ENCODE data around the gene SLC29A3.

The SLC29A3 gene

DNA sequence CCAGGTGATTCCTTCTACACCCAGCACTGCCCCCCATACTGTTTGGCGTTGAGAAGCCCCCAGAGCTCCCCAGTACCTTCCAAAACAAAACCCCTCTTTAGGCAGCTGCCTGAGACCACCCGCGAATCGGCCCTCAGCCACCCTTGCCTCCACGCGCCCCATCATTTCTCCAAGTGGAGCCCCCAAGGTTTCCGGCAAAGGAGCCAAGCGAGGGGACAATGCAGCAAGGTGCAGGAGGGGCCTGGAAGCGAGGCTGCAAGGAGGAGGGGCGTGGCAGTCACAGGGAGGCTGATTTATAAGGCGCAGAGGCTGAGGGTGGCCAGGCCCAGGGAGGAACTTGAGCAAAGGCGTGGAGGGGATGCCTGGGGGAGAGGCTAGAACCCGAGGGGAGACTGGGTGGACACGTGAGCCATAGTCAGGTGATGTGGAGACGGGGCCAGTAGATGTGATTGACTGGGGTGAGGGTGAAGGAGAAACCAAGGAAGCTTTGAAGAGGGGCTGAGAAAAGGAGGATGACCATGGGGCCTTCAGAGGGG is 16.2 kb downstream of the SLC29A3 start:
- DNase-seq (ENCODE audit: extremely low read depth, low read depth): no peak
- TF ChIP-seq, protein P1, sequence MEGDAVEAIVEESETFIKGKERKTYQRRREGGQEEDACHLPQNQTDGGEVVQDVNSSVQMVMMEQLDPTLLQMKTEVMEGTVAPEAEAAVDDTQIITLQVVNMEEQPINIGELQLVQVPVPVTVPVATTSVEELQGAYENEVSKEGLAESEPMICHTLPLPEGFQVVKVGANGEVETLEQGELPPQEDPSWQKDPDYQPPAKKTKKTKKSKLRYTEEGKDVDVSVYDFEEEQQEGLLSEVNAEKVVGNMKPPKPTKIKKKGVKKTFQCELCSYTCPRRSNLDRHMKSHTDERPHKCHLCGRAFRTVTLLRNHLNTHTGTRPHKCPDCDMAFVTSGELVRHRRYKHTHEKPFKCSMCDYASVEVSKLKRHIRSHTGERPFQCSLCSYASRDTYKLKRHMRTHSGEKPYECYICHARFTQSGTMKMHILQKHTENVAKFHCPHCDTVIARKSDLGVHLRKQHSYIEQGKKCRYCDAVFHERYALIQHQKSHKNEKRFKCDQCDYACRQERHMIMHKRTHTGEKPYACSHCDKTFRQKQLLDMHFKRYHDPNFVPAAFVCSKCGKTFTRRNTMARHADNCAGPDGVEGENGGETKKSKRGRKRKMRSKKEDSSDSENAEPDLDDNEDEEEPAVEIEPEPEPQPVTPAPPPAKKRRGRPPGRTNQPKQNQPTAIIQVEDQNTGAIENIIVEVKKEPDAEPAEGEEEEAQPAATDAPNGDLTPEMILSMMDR (IDR thresholded peaks at IDR 0.05; ENCODE audit: low read depth, low read length): no peak

GRCh38 chr10:71336632-71337031 is 17.6 kb downstream of the SLC29A3 start:
- TF ChIP-seq, protein P1 (IDR thresholded peaks at IDR 0.05; ENCODE audit: low read depth, low read length): no peak
- DNase-seq (ENCODE audit: extremely low read depth, low read depth): no peak

- TF ChIP-seq, protein P1 (IDR thresholded peaks at IDR 0.05; ENCODE audit: low read depth, low read length): no peak
- no peak for DNase-seq (ENCODE audit: extremely low read depth, low read depth)
Observed at GRCh38 chr10:71337219-71337701, 18.2 kb downstream of the SLC29A3 start.

GRCh38 chr10:71338728-71339495 is 19.9 kb downstream of the SLC29A3 start:
- DNase-seq (ENCODE audit: extremely low read depth, low read depth): no peak
- TF ChIP-seq, protein P1 (IDR thresholded peaks at IDR 0.05; ENCODE audit: low read depth, low read length): no peak

DNA sequence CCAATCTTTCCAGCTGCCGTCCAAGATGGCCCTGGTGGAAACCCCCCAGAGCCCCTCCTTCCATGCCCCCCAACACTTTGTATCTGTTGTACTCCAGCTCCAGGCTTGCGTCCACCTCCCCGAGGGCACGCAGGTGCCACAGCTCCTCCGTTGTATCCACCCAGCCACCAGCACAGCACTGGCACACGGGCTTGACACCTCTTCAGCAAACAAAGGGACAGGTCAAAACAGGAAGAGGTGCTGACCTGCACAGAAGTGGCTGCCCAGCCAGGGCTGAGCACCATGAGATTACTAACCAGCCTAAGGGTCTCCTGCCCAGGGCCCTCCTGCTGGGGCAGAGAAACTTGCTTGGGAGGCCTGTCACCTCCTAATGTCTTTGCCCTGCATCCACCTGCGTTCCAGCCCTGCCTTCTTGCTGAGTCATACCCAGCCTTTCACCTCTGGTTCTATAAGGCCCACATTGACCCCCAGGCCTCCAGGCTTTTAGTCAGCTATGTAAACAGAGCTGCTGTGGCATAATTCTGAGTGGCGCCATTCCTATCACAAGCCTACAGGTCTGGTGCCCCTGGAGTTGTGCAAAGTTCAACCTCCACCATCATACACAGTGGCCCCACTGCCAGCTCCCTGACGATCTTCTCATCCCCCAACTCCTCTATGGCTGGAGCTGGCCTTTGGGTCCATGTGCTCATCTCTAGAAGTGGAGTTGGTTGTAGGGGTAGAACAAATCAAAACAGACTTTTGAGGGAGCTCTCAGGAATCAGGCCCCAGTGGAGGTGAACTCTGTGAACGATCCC is 20.9 kb downstream of the SLC29A3 start:
- DNase-seq (ENCODE audit: extremely low read depth, low read depth): no peak
- TF ChIP-seq, protein P1 (IDR thresholded peaks at IDR 0.05; ENCODE audit: low read depth, low read length): no peak

- TF ChIP-seq, protein P1 (IDR thresholded peaks at IDR 0.05; ENCODE audit: low read depth, low read length): no peak
- no peak for DNase-seq (ENCODE audit: extremely low read depth, low read depth)
Observed at GRCh38 chr10:71342573-71343391, 23.7 kb downstream of the SLC29A3 start.

Measured in AG09319 (cell line).